GM19372 (cell line): Measurements from ENCODE around the gene ATOSA.

Experiments
- ATAC-seq: cut with Tn5 transposase; IDR thresholded peaks from one replicate; pipeline ENCODE4 v1.9.1; 2021; ENCODE audit warnings: mild to moderate bottlenecking, low read depth, moderate library complexity; ENCODE audit not compliant: unreplicated experiment

Gene ATOSA

GRCh38 chr15:52682781-52683180, 3.6 kb upstream of the ATOSA start:
- ATAC-seq, result no peak

DNA sequence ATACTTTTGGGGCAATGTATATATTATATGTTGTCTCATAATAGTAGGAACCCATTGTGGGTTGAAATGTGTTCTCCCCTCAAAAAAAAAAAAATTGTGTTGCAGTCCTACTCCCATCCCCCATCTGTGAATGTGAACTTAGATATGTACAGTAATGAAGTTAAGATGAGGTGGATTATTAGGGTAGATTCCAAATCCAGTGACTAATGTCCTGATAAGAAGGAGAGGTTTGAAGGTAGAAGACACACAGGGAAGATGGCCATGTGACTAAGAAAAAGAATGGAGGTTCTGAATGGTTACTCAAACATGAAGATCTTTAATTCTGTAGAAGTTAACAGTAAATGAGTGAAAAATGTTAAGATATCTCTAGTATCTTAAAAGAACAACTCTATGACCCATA, 3.0 kb upstream of the ATOSA start:
- ATAC-seq, result no peak

DNA sequence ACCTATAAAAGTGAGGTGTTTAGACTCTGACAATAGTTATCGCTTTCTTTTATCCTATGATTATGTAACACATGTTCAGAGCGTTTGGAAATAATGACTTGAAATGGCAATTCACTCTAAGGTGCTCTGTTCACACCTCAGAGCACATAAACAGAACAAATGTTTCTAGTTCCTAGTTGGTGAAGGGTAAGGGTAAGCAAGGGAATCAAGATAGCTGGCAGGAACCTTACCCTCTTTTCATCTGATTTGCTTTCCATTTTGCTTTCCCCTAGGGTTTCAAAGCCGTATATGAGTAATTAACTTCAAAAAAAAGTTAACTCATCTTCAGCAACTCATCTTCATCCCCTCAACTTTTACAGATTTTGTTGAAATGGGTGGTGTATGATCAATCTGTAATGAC, 2.3 kb upstream of the ATOSA start:
- ATAC-seq, result no peak

GRCh38 chr15:52680761-52681160, 1.6 kb upstream of the ATOSA start:
- ATAC-seq, result no peak

DNA sequence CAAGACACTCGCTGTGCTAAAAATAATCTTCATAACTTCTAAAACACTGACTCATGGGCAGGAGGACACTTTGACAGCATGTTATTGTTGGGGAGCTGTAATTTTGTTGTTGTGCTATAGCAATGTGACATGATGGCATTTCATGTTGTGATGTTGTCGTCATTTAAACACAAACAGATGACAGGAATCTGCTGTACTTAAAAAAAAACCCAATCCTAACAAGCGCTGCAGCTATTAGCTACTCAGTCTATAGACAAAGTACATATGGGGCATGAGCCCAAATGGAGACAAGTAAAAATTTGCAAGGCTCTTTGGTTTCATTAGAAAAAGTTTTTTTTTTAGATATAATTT, 828 bp upstream of the ATOSA start:
- ATAC-seq, result no peak

DNA sequence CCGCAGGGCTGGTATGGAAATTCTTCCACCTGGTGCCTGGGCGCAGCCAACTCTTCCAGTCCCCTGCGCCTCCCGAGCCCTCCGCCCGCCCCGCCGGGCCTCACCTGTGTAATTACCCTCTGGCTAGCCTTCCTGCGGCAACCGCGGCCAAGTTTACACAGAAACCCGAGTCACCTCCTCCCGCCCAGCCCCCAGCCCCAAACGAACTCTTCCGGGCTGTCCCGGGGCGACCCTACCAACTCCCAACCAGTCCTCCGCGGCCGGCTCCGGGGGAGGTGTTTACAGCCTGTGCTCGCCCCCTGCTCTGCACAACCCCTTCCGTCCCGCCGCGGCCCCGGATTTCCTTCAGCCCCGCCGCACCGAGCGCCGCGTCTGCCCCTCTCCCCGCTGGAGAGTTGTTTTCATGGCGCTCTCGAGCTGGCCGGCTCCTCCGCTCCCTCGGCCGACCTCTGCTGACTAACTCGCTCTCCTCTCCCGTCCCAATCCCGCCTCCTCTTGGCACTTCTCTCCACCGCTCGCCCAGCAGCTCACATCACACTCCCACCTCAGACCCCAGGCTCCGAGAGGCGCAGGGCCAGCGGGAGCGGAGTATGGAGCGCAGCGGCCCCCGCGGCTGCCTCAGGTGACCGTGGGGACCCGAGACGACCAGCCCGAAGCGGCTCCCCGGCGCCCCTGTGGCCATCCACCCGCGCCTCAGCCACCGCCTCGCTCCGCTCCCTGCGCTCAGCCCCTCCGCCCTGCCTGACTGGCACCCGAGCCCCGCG, 538 bp downstream of the ATOSA start:
- ATAC-seq, result peak; percentile 20

- peak; percentile 27 for ATAC-seq
Observed at GRCh38 chr15:52677593-52678467, 1.4 kb downstream of the ATOSA start.

DNA sequence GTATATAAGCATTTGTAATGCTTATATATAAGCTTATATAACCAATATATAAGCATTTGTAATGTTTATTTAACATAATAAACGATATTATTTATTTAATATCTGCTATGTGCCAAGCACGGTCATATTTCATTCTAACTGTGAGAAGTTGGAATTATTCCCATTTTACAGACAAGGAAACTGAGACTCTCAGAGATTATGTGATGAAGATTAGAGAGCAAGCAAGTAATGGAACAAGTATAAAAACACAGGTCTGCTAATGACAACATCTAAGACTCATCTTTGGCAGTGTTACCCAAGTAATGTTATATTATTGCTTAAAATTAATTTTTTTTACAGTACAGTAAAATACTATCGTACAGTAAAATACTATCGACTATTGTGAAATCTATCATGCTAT, 4.4 kb downstream of the ATOSA start:
- no peak for ATAC-seq

DNA sequence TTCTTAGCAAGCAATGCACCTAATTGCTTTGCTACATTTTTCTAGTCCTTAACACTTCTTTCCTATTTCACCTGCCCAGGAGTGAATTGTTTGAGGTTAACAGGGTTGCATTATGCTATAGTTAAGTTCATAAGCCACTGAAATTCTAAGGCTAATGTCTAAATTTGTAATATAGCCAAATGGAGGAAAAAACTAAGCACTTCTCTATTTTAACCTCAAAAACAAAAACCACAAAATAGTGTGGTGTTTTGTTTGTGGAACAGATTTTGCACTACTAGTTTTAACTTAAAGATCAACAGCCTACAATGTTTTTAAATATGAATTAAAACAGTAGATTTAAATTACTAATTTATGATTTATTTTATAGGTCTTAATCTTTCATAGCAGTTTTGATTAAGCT, 5.5 kb downstream of the ATOSA start:
- no peak for ATAC-seq

DNA sequence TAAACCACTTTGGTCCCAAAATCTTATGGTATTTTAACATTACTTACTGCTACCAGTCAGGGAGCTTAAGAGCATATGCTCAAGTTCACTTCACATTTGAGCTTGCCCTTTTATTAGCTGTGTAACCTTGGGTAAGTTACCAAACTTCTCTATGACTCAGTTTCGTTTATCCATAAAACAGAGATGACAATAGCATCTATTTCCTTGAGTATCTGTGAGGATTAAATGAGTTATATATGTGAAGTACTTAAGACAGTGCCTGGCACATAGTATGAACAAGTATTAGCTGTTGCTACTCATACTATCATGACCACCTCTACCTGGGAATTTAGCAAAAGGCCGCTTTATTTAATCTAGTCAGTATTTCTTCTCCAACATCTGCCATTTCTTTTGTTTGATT, 5.9 kb downstream of the ATOSA start:
- ATAC-seq, result no peak

GRCh38 chr15:52672661-52673060, 6.5 kb downstream of the ATOSA start:
- ATAC-seq, result no peak

DNA sequence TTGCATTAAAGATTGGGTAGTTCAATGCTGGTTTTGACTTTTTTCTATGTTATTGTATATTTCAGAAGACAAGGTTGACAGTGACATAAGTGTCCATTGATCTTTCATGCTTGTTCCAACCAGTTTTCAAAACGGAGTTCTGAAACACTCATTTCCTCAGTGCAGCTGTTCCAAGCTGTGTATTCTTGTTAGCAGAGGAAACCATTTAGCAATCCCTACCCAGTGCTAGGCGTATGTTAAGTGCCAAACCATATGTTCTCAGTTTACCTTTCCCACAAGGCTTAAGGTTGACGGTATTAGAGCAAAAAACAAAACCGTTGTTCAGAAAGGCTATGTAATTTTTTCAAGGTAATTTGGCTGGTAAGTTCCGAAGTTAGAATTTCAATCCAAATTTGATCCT, 9.1 kb downstream of the ATOSA start:
- no peak for ATAC-seq

GRCh38 chr15:52668133-52668532, 11.1 kb downstream of the ATOSA start:
- no peak for ATAC-seq

- ATAC-seq, result no peak
Observed at GRCh38 chr15:52667597-52667996, 11.6 kb downstream of the ATOSA start.

GRCh38 chr15:52663536-52664294, 15.5 kb downstream of the ATOSA start:
- no peak for ATAC-seq

DNA sequence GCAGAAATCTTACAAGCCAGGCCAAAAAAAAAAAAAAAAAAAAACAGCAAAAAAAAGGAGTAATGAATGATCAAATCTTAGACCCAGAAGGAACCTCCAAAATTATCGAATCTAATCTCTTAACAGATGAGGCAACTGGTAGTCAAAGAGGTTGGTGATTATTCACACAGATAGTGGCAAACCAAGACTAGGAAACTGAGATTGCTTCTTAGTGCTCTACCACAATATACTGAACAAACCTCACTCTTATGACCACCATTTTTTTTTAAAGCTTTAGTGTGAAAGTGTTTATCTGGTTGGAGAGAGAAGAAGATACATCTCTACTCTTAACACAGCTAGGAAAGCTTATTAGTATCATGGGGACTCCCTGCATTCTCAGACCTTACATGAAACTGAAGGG, 17.3 kb downstream of the ATOSA start:
- no peak for ATAC-seq

- ATAC-seq, result no peak
Observed at GRCh38 chr15:52660192-52660591, 19.0 kb downstream of the ATOSA start.

- ATAC-seq, result peak; percentile 81
Observed at GRCh38 chr15:52658955-52659354, 20.2 kb downstream of the ATOSA start.

GRCh38 chr15:52657338-52657737, 21.9 kb downstream of the ATOSA start:
- ATAC-seq, result no peak

DNA sequence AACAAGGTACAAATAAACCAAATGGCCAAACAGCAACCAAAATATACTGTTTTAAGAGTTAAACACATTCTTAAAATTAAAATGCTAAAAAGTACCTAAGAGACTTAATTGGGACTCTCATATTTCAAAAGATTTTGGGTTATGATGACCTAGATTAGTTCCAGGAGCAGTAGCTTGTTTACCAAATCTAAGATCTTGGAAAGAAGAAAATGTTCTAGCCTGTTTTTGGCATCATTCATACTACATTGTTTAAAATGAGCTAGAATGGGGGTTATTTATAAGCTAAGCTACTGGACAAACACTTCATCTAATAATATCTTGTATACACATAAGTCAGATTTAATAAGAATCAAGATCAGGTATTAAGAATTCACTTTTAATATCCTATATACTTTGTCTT, 22.8 kb downstream of the ATOSA start:
- no peak for ATAC-seq

- ATAC-seq, result no peak
Observed at GRCh38 chr15:52653431-52653964, 25.7 kb downstream of the ATOSA start.
